ENCODE results near the gene URI1. TPM values are rescaled to one million over a fixed set of nuclear protein-coding genes. Genes with fewer than 3 reads are reported as not detected.

Gene URI1
- total and polyA plus RNA-seq, 10 donors = 23.8 to 64.6 (median 52.4) TPM

GRCh38 chr19:29917911-29918310, 24.1 kb upstream of the URI1 start:
- Histone ChIP-seq H3K27me3 (replicated peaks in 1 of 7) (peaks cover 0 to 4% (median 0%) of the 10 kb centered on the region in 7 donors), H3K4me1 (no peaks in the 10 kb centered on the region), H3K9me3 (no peaks in the 10 kb centered on the region), H3K36me3 (no peaks in the 10 kb centered on the region), H3K4me3 (no peak overlapping the region), H3K27ac (no peak overlapping the region)
- 86 to 91% (median 88%) methylated on average over 7 of the region's 7 CpGs for WGBS, 5 donors
- intact Hi-C loops (cut with DNase I; ENCODE audit: low total_unique reads) = no loop called here
- TF ChIP-seq CTCF (IDR thresholded peaks at IDR 0.05 in 8 of 11, conservative IDR thresholded peaks at IDR 0.05 in 3 of 11) (no peak), POLR2AphosphoS5 (IDR thresholded peaks at IDR 0.05) (no peak), POLR2A (IDR thresholded peaks at IDR 0.05) (no peak)
- DNase-seq = no peak

- H3K9me3 ChIP-seq = no peaks in the 10 kb centered on the region
- 85 to 93% (median 92%) methylated on average over 6 of the region's 6 CpGs for WGBS, 5 donors
- peaks cover 0 to 4% (median 0%) of the 10 kb centered on the region in 7 donors for H3K27me3 ChIP-seq (replicated peaks in 1 of 7)
- H3K4me3 ChIP-seq = no peak overlapping the region
- H3K36me3 ChIP-seq = no peaks in the 10 kb centered on the region
- no peak overlapping the region for H3K27ac ChIP-seq
- no peak for DNase-seq
- intact Hi-C loops (cut with DNase I; ENCODE audit: low total_unique reads) = no loop called here
- no peaks in the 10 kb centered on the region for H3K4me1 ChIP-seq
- TF ChIP-seq POLR2AphosphoS5 (IDR thresholded peaks at IDR 0.05) (no peak), CTCF (IDR thresholded peaks at IDR 0.05 in 8 of 11, conservative IDR thresholded peaks at IDR 0.05 in 3 of 11) (no peak), POLR2A (IDR thresholded peaks at IDR 0.05) (no peak)
These were observed 23.1 kb upstream of the URI1 start for GRCh38 chr19:29918891-29919290.

- H3K9me3 ChIP-seq = no peaks in the 10 kb centered on the region
- no peak overlapping the region for H3K27ac ChIP-seq
- no peak overlapping the region for H3K4me3 ChIP-seq
- WGBS, 5 donors = 84 to 98% (median 91%) methylated on average over 4 of the region's 4 CpGs
- H3K27me3 ChIP-seq (replicated peaks in 1 of 7) = no peaks in the 10 kb centered on the region
- no peaks in the 10 kb centered on the region for H3K36me3 ChIP-seq
- H3K4me1 ChIP-seq = no peaks in the 10 kb centered on the region
- intact Hi-C loops (cut with DNase I; ENCODE audit: low total_unique reads) = no loop called here
- TF ChIP-seq CTCF (IDR thresholded peaks at IDR 0.05 in 8 of 11, conservative IDR thresholded peaks at IDR 0.05 in 3 of 11) (no peak), POLR2AphosphoS5 (IDR thresholded peaks at IDR 0.05) (no peak), POLR2A (IDR thresholded peaks at IDR 0.05) (no peak)
- DNase-seq = no peak
These were observed 19.1 kb upstream of the URI1 start for GRCh38 chr19:29922972-29923371.

GRCh38 chr19:29923653-29924052, 18.4 kb upstream of the URI1 start:
- H3K9me3 ChIP-seq = no peaks in the 10 kb centered on the region
- no peak overlapping the region for H3K27ac ChIP-seq
- TF ChIP-seq CTCF (IDR thresholded peaks at IDR 0.05 in 8 of 11, conservative IDR thresholded peaks at IDR 0.05 in 3 of 11) = no peak
- no peak for TF ChIP-seq POLR2AphosphoS5 (IDR thresholded peaks at IDR 0.05)
- no peak for TF ChIP-seq POLR2A (IDR thresholded peaks at IDR 0.05)
- no peaks in the 10 kb centered on the region for H3K4me1 ChIP-seq
- H3K36me3 ChIP-seq = no peaks in the 10 kb centered on the region
- no peak for DNase-seq
- 61 to 85% (median 75%) methylated on average over 4 of the region's 4 CpGs for WGBS, 5 donors
- no peak overlapping the region for H3K4me3 ChIP-seq
- intact Hi-C loops (cut with DNase I; ENCODE audit: low total_unique reads) = no loop called here
- no peaks in the 10 kb centered on the region for H3K27me3 ChIP-seq (replicated peaks in 1 of 7)

Measured in spleen (tissue), 11 donors.